IPS-18a (cell line): ENCODE results near the gene CYLD.

Experiments
- H3K27ac ChIP-seq: one replicate; pipeline ENCODE4 v1.5.1; 2013; ENCODE audit warnings: low read length
- H3K27me3 ChIP-seq: one replicate; pipeline ENCODE4 v1.6.1; 2013; ENCODE audit warnings: mild to moderate bottlenecking, low read length; ENCODE audit not compliant: control insufficient read depth, insufficient read depth
- H3K36me3 ChIP-seq: one replicate; pipeline ENCODE4 v1.6.1; 2013; ENCODE audit warnings: low read depth, low read length; ENCODE audit not compliant: control insufficient read depth
- H3K4me1 ChIP-seq: one replicate; pipeline ENCODE4 v1.6.1; 2013; ENCODE audit warnings: low read depth, low read length; ENCODE audit not compliant: control insufficient read depth
- H3K4me3 ChIP-seq: one replicate; pipeline ENCODE4 v1.5.1; 2013; ENCODE audit warnings: low read length
- H3K9ac ChIP-seq: one replicate; pipeline ENCODE4 v1.6.1; 2013; ENCODE audit warnings: mild to moderate bottlenecking, low read length, moderate library complexity
- H3K9me3 ChIP-seq: one replicate; pipeline ENCODE4 v1.6.1; 2013; ENCODE audit warnings: low read depth, low read length; ENCODE audit not compliant: control insufficient read depth

CYLD gene

DNA sequence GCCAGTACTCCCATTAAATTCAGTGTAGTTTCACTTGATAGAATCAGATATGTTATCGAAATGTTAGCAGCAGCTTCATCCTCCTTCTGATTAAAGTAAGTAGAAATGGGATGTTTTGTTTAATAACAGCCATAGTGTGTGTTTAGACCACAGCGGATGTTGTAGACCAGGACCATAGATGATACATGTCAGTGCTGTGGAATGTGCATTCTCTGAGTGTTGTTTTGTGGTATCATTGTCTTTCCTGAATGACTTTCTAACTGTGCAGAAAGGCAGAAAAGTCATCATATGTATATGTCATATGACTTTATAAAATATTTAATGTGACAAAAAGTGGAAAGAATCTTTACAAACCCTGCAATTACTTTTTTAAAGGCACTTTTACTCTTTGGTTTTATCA lies 55.6 kb downstream of the CYLD start:
- Histone ChIP-seq H3K4me1 (no peaks in the 10 kb centered on the region), H3K27me3 (no peaks in the 10 kb centered on the region), H3K4me3 (no peak overlapping the region), H3K9me3 (no peaks in the 10 kb centered on the region), H3K9ac (no peak overlapping the region), H3K27ac (no peak overlapping the region), H3K36me3 (no peaks in the 10 kb centered on the region)

DNA sequence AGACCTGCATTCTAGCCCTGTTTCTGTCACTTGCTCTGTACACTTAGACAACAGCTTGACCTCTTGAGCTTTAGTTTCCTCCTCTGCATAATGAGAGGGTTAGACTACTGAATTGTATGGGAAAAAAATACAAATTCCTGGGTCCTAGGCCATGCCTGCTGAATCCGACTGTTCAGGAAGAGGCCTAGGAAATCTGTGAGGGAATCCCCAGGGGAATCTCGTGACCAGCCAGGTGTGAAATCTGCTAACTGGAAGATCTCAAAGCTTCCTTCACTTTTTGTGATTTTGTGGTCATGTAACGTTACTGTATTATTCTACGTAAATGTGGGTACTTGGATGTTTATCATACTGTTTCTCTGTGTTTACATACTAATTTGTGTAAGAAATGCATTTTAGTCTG lies 58.2 kb downstream of the CYLD start:
- Histone ChIP-seq H3K36me3 (no peaks in the 10 kb centered on the region), H3K9me3 (no peaks in the 10 kb centered on the region), H3K27me3 (no peaks in the 10 kb centered on the region), H3K27ac (no peak overlapping the region), H3K4me1 (no peaks in the 10 kb centered on the region), H3K4me3 (no peak overlapping the region), H3K9ac (no peak overlapping the region)

DNA sequence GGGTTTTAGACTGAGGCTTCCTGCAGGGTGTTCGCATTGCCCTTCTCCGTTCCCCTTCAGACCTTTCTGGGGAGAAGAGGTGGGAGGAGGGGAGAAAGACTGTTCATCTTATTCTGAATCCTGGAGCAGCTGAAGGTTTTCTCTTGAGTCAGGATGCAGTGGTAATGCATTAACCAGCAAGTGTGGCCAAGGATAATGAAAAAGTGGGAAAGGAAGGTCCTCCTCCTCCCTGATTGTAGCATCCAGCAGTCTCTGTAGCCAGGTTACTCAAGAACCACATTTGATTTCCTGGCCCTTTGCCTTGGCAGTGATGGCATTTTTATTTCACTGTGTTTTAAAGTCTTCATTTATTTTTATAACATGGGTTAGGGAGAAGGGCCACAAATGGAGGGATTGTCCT lies 59.1 kb downstream of the CYLD start:
- no peaks in the 10 kb centered on the region for H3K4me1 ChIP-seq
- no peak overlapping the region for H3K9ac ChIP-seq
- no peak overlapping the region for H3K4me3 ChIP-seq
- H3K9me3 ChIP-seq, result no peaks in the 10 kb centered on the region
- no peaks in the 10 kb centered on the region for H3K27me3 ChIP-seq
- H3K36me3 ChIP-seq, result no peaks in the 10 kb centered on the region
- H3K27ac ChIP-seq, result no peak overlapping the region

DNA sequence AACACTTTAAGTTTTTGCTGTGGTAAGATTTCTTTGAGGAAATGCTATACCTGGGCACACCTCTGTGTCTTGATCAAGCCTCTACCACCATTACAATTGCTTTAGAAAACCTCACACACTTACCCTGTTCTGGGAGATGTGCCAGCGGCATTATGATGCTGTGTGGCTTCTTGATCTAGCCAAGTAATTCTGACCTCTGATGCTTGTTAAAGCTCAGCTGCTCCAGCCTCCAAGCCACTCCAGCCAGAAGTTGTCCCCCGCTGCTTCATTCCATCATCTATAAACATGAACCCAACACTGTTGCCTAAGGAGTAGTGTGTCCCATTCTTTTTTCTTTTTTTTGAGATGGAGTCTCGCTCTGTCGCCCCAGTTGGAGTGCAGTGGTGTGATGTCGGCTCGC lies 60.1 kb downstream of the CYLD start:
- H3K27me3 ChIP-seq, result no peaks in the 10 kb centered on the region
- no peaks in the 10 kb centered on the region for H3K9me3 ChIP-seq
- H3K4me1 ChIP-seq, result no peaks in the 10 kb centered on the region
- H3K27ac ChIP-seq, result no peak overlapping the region
- no peak overlapping the region for H3K9ac ChIP-seq
- H3K36me3 ChIP-seq, result no peaks in the 10 kb centered on the region
- H3K4me3 ChIP-seq, result no peak overlapping the region

DNA sequence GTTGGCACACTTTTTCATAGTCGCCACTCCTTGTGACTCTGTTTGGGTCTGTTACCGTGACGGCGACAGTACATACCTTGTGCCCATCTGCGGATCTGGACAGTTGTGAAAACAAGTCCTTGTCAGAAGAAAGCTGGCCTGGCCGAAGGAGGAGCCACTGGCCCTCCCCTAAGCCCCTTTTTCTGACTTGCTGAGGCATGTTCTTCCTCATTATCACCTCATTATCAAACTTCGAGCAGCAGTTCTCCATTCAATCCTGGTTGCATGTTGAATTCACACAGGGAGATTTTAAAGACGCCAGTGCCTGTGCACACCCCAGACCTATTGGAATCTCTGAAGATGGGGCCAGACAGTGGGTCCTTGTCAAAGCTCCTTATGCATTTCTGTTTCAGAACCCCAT lies 61.1 kb downstream of the CYLD start:
- Histone ChIP-seq H3K9me3 (no peaks in the 10 kb centered on the region), H3K9ac (no peak overlapping the region), H3K4me3 (no peak overlapping the region), H3K27me3 (no peaks in the 10 kb centered on the region), H3K4me1 (no peaks in the 10 kb centered on the region), H3K36me3 (no peaks in the 10 kb centered on the region), H3K27ac (no peak overlapping the region)

DNA sequence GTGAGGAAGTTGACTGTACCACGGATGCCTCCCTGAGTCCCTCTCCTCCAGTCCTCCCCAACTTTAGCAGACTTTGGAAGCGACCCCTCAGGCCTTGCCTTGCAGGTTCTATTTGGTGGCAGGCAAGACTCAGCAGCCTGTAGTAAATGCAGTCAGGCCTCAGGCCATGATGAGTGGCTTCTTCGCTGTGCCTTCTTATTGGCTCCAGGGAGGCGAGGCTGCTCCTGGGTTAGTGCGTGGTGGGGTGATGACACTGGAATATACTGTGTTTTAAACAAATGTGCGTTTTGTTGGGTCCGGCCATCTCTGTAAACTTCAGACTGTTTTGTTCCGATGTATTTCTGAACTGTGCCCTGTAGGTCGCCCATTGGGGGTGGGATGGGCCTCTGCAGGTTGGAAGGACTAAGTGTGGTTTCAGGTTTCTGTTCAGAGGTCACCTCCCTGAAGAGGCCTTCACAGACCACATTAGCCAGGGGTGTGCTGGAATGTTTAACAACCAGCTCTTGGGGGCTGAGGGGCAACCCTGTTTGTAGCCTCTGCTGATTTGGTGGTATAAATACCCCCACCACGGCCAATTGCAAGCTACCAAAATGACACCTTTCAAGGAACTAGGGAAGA lies 62.5 kb downstream of the CYLD start:
- Histone ChIP-seq H3K9ac (no peak overlapping the region), H3K27me3 (no peaks in the 10 kb centered on the region), H3K36me3 (no peaks in the 10 kb centered on the region), H3K27ac (no peak overlapping the region), H3K9me3 (no peaks in the 10 kb centered on the region), H3K4me1 (peaks cover 6% of the 10 kb centered on the region), H3K4me3 (no peak overlapping the region)

DNA sequence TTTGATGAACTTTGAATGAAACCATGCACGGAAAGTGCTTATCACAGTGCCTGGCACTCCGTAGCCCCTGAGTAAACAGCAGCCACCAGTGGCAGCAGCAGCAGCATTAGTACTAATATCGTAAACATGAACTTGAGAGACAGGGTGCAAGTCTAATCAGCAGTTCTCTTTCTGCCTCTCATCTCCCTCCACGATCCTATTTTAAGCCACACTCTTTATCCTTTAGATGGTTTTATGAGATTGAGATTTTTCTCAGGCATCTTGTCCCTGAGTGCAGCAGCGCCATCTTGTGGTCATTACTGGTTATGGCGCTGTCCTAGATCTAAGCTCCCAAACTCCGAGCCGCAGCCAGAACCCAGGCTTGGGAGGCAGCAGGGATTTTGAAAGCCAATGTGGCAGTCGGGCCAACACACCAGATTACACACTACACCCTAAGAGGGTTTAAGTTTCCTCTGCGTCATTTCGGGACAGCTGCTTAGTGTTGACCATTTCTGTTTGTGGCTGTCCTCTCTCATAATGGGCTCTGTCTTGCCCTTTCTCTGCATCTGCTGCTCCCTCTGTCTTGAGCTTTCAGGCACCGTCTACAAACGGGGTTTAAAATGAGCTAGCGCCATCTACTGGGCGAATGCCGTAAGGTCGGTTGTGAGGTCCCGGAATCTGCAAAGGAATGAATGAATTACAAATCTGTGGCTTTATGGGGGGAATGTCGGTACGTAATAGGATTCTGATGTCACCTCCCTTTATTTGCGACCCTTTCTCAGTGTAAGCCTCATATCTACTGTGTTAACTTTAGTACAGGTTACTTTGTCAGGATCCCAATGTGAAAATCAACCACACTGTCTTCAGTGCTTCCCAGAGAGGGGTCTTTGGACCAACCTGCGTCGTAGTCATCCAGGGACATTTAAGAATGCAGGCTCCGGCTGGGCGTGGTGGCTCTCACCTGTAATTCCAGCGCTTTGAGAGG lies 64.5 kb downstream of the CYLD start:
- Histone ChIP-seq H3K36me3 (no peaks in the 10 kb centered on the region), H3K9ac (no peak overlapping the region)

DNA sequence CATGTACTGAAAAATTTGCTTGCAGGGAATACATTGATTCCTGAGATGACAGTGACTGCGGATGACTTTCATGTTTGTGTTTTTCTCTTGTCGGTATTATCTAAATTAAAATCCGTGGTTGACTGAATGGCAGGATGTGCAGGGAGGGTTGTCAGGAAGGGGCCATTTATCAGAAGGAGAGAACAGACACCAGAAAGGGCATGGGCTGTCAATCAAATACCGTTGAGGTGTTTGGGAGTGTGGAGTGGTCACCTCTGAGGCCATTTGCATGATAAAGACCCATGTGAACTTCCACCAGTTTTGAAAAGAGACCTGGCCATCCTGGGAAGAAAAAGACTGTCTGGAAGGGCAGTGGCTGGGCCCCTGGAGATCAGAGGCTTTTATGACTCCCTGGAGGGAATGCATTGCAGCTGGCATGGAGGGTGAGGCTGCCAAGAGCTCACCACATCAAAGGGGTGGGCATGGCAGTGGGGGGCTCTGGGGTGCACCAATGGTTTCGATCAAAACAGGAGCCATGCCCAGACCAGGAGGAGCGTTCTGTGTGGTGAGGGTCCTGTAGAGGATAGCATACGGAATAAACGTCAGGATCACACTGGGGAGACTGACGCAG lies 67.1 kb downstream of the CYLD start:
- Histone ChIP-seq H3K27ac (no peak overlapping the region), H3K36me3 (no peaks in the 10 kb centered on the region), H3K9ac (no peak overlapping the region), H3K4me1 (peaks cover 10% of the 10 kb centered on the region), H3K4me3 (no peak overlapping the region), H3K9me3 (no peaks in the 10 kb centered on the region), H3K27me3 (no peaks in the 10 kb centered on the region)

More for the DNA sequence above, 64.5 kb downstream of the CYLD start:
- H3K4me3 ChIP-seq, result peak overlapping the region; percentile 76
- no peaks in the 10 kb centered on the region for H3K27me3 ChIP-seq
- H3K27ac ChIP-seq, result no peak overlapping the region
- no peaks in the 10 kb centered on the region for H3K9me3 ChIP-seq
- peaks cover 10% of the 10 kb centered on the region for H3K4me1 ChIP-seq

DNA sequence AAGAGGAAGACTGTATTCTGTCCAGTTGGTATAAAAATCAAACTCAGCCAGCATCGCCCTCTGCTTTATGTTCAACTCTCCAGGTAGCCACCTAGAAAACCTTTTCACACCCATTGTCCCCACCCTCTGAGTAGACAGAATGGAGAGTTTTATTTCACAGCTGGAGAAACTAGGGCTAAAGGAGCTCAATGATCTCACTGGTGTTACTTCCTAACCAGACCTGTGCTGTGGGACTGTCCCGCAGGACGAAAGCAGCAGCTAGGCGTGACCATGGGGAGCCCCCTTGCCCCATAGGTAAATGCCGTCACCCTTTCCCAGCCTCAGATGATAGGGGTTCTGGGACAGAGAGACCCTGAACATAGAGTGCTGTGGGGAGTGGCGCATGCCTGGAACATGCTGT lies 67.7 kb downstream of the CYLD start:
- no peak overlapping the region for H3K4me3 ChIP-seq
- no peaks in the 10 kb centered on the region for H3K9me3 ChIP-seq
- H3K27ac ChIP-seq, result no peak overlapping the region
- H3K4me1 ChIP-seq, result peaks cover 10% of the 10 kb centered on the region
- H3K36me3 ChIP-seq, result no peaks in the 10 kb centered on the region
- no peak overlapping the region for H3K9ac ChIP-seq
- H3K27me3 ChIP-seq, result no peaks in the 10 kb centered on the region

DNA sequence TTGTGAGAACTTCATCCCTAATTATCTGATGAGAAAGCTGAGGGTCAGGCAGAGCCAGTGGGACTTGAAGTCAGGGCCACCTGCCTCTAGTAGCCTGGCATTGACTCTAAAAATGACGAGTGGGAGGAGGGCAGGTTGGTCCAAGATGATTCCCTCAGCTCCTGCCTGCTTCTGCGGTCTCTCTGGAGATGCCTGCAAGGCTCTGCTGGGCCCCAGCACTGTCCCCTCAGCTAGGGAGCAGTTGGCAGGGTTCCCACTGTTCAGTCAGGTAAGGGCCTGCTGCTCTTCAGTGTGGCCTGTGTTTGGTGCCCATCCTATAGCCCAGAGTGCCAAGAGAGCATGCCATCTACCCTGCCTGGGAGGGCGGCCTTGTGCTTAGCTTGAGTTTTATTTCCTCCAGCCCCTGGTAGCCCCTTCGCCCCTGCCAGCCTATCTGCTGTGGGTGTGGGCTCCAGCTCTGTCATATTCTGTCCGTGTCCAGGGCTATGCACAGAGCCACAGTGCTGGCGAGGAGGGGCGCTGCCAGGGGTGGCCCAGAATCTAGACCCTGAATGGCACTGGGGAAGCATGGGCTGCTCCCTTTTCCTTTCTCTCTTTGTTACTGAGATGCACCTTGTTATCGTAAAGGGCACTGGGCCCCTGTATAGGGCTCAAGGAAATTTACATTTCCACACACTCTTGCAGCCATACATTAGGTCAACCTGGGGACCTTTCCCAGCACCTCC lies 68.5 kb downstream of the CYLD start:
- Histone ChIP-seq H3K9me3 (no peaks in the 10 kb centered on the region), H3K9ac (no peak overlapping the region), H3K36me3 (no peaks in the 10 kb centered on the region), H3K27ac (no peak overlapping the region), H3K27me3 (no peaks in the 10 kb centered on the region), H3K4me3 (no peak overlapping the region), H3K4me1 (peaks cover 10% of the 10 kb centered on the region)

DNA sequence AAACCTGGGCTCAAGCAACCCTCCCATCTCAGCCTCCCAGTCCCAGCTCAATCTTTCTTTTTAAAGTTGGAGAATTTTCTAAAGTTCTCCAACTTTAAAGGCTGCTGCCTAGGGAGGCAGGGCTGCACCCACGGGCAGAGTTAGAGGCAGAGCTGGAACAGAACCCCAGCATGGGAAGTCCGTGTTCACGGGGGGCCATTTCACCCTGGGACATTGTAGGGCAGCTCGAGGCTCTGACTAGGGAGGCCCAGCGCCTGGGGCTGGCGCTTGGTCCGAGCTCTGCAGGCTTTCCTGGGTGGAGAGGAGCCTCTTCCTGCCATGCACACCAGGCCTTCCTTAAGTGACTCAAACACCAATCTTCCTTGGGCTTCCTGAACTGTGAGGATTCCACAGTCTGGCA lies 70.2 kb downstream of the CYLD start:
- Histone ChIP-seq H3K9me3 (no peaks in the 10 kb centered on the region), H3K27me3 (no peaks in the 10 kb centered on the region), H3K4me1 (peaks cover 10% of the 10 kb centered on the region), H3K27ac (no peak overlapping the region), H3K9ac (no peak overlapping the region), H3K4me3 (no peak overlapping the region), H3K36me3 (no peaks in the 10 kb centered on the region)
